CD14-positive monocyte (primary cell): ENCODE data around the gene ASB1. TPM values are rescaled to one million over a fixed set of nuclear protein-coding genes. Genes with fewer than 3 reads are reported as not detected.

ENCODE experiments used
- DNase-seq, 3 donors: peaks; one replicate each; pipeline ENCODE4 v3.0.0-alpha.2; 2011 to 2022
- H2AFZ ChIP-seq: 2 replicates; pipeline ENCODE4 v1.6.0; 2012; ENCODE audit warnings: mild to moderate bottlenecking, low read depth, low read length, inconsistent platforms; ENCODE audit not compliant: insufficient read depth, poor library complexity, severe bottlenecking
- H3K27ac ChIP-seq, 2 donors: 1 replicate in 1 of 2; 2 replicates in 1 of 2; pipeline ENCODE4 v1.5.1; 2012 to 2013; ENCODE audit warnings: low read length in 2 of 2, control low read depth in 1 of 2, inconsistent platforms in 1 of 2, low read depth in 1 of 2, mild to moderate bottlenecking in 1 of 2
- H3K27me3 ChIP-seq, 2 donors: one replicate each; pipeline versions ENCODE4 v1.6.0 to v1.6.1; 2011 to 2013; ENCODE audit warnings: low read length in 2 of 2; ENCODE audit not compliant: control insufficient read depth in 2 of 2, insufficient read depth in 2 of 2
- H3K36me3 ChIP-seq, 2 donors: replicated peaks in 1 of 2; 1 replicate in 1 of 2; 2 replicates in 1 of 2; pipeline versions ENCODE4 v1.5.1 to v1.6.1; 2012 to 2013; ENCODE audit warnings: low read length in 2 of 2, control low read depth in 1 of 2, inconsistent platforms in 1 of 2, mild to moderate bottlenecking in 1 of 2; ENCODE audit not compliant: insufficient read depth in 2 of 2, control insufficient read depth in 1 of 2
- H3K4me1 ChIP-seq, 2 donors: 1 replicate in 1 of 2; 2 replicates in 1 of 2; pipeline versions ENCODE4 v1.5.1 to v1.6.1; 2012 to 2013; ENCODE audit warnings: low read length in 2 of 2, control low read depth in 1 of 2, inconsistent platforms in 1 of 2, mild to moderate bottlenecking in 1 of 2, moderate library complexity in 1 of 2; ENCODE audit not compliant: insufficient read depth in 2 of 2, control insufficient read depth in 1 of 2
- H3K4me2 ChIP-seq: replicated peaks from 2 replicates; pipeline ENCODE3; 2012; ENCODE audit warnings: low read length, moderate library complexity, mild to moderate bottlenecking; ENCODE audit not compliant: poor library complexity, severe bottlenecking; ENCODE audit errors: extremely low read depth
- H3K4me3 ChIP-seq, 3 experiments: fragments of 200-600 bp in 1 of 3; sonication (generic) in 1 of 3; replicated peaks in 1 of 3; 1 replicate in 2 of 3; 2 replicates in 1 of 3; pipeline ENCODE4 v1.5.1; 2011 to 2013; ENCODE audit warnings: low read length in 3 of 3, mild to moderate bottlenecking in 3 of 3, control low read depth in 2 of 3, low read depth in 2 of 3, inconsistent platforms in 1 of 3, moderate library complexity in 1 of 3
- H3K79me2 ChIP-seq: 2 replicates; pipeline ENCODE4 v1.6.0; 2012; ENCODE audit warnings: mild to moderate bottlenecking, control low read depth, inconsistent platforms, low read length, moderate library complexity; ENCODE audit not compliant: insufficient read depth
- H3K9ac ChIP-seq: 2 replicates; pipeline ENCODE4 v1.6.0; 2017; ENCODE audit warnings: low read length, mild to moderate bottlenecking; ENCODE audit not compliant: insufficient read depth, poor library complexity, severe bottlenecking
- H3K9me3 ChIP-seq, 2 donors: replicated peaks in 1 of 2; 1 replicate in 1 of 2; 2 replicates in 1 of 2; pipeline versions ENCODE4 v1.5.1 to v1.6.1; 2012 to 2013; ENCODE audit warnings: low read length in 2 of 2, control low read depth in 1 of 2; ENCODE audit not compliant: control insufficient read depth in 1 of 2, insufficient read depth in 1 of 2
- H4K20me1 ChIP-seq: 2 replicates; pipeline ENCODE4 v1.6.0; 2012; ENCODE audit warnings: mild to moderate bottlenecking, low read length, control low read depth, moderate library complexity; ENCODE audit not compliant: insufficient read depth
- H3K27ac Mint-ChIP-seq, 7 donors: one replicate each; pipeline ENCODE4 v1.8.0; 2020; ENCODE audit warnings: mild to moderate bottlenecking in 7 of 7, mixed read lengths in 7 of 7, moderate library complexity in 6 of 7, inconsistent platforms in 2 of 7
- H3K27me3 Mint-ChIP-seq, 3 donors: one replicate each; pipeline ENCODE4 v1.8.0; 2021 to 2022; ENCODE audit warnings: low read depth in 3 of 3, mild to moderate bottlenecking in 3 of 3, mixed read lengths in 3 of 3, moderate library complexity in 3 of 3, inconsistent platforms in 1 of 3
- H3K36me3 Mint-ChIP-seq, 2 donors: one replicate each; pipeline ENCODE4 v1.8.0; 2020; ENCODE audit warnings: mixed read lengths in 2 of 2, inconsistent platforms in 1 of 2, mild to moderate bottlenecking in 1 of 2
- H3K4me1 Mint-ChIP-seq: one replicate; pipeline ENCODE4 v1.8.0; 2020; ENCODE audit warnings: mild to moderate bottlenecking, mixed read lengths
- H3K4me3 Mint-ChIP-seq, 2 donors: one replicate each; pipeline ENCODE4 v1.8.0; 2020; ENCODE audit warnings: mild to moderate bottlenecking in 2 of 2, mixed read lengths in 2 of 2, moderate library complexity in 1 of 2
- H3K9me3 Mint-ChIP-seq, 7 donors: one replicate each; pipeline ENCODE4 v1.8.0; 2020 to 2022; ENCODE audit warnings: mixed read lengths in 7 of 7, mild to moderate bottlenecking in 6 of 7, moderate library complexity in 6 of 7, inconsistent platforms in 2 of 7
- CTCF ChIP-seq: fragments of 200-600 bp; IDR thresholded peaks from one replicate; pipeline ENCODE4 v1.8.0; 2022; ENCODE audit warnings: antibody characterized with exemption, mild to moderate bottlenecking
- WGBS: methylation state at CpG from one replicate; pipeline ENCODE4 v1.1.5; 2013; ENCODE audit warnings: missing lambda C conversion rate; ENCODE audit not compliant: insufficient coverage; 5-methylcytosine and 5-hydroxymethylcytosine counted together
- intact Hi-C, 2 donors: fragments of 100-400 bp; cut with micrococcal nuclease; formaldehyde crosslinking; loops; one replicate each; pipeline versions ENCODE4 v1.15.0 to v1.15.1; 2023
- polyA plus RNA-seq, 3 donors: library from polyadenylated mRNA; depleted of rRNA in 1 of 3; unstranded in 2 of 3; stranded (reverse) in 1 of 3; fragments of 300-500 nt in 2 of 3; fragments of >200 nt in 1 of 3; fragmentation: Illumina TruSeq in 2 of 3; gene quantifications; 1 replicate in 2 of 3; 2 replicates in 1 of 3; pipeline ENCODE4 v1.2.3, GENCODE V29; 2012 to 2021

The ASB1 gene
- polyA plus RNA-seq, 3 donors: 15.1 to 22.0 (median 16.0) TPM

- Mint-ChIP-seq H3K36me3 (peaks cover 0 to 4% of the 10 kb centered on the region in 2 donors), H3K27ac (no peak overlapping the region), H3K9me3 (peaks cover 9 to 13% (median 11%) of the 10 kb centered on the region in 7 donors), H3K4me1 (peaks cover 2% of the 10 kb centered on the region), H3K27me3 (peaks cover 0 to 4% (median 0%) of the 10 kb centered on the region in 3 donors), H3K4me3 (no peak overlapping the region)
- H3K9ac ChIP-seq: no peak overlapping the region
- DNase-seq: no peak
- no peaks in the 10 kb centered on the region for H3K79me2 ChIP-seq
- H4K20me1 ChIP-seq: no peaks in the 10 kb centered on the region
- no peak overlapping the region for H3K27ac ChIP-seq
- 100% methylated on average over 1 of the region's 2 CpGs for WGBS
- no peaks in the 10 kb centered on the region for H3K27me3 ChIP-seq
- peaks cover 8 to 16% of the 10 kb centered on the region in 2 donors for H3K9me3 ChIP-seq
- H3K4me1 ChIP-seq: no peaks in the 10 kb centered on the region
- intact Hi-C loops: no loop called here
- no peak overlapping the region for H3K4me3 ChIP-seq
- no peak for TF ChIP-seq CTCF
- no peaks in the 10 kb centered on the region for H3K36me3 ChIP-seq
- H2AFZ ChIP-seq: no peak overlapping the region
- H3K4me2 ChIP-seq: no peak overlapping the region
Measured at GRCh38 chr2:238418999-238419546, 7.7 kb upstream of the ASB1 start.

GRCh38 chr2:238420442-238420841, 6.3 kb upstream of the ASB1 start:
- no peak overlapping the region for H3K9ac ChIP-seq
- no peak for TF ChIP-seq CTCF
- H3K27me3 ChIP-seq: no peaks in the 10 kb centered on the region
- Mint-ChIP-seq H3K36me3 (peaks cover 1 to 4% of the 10 kb centered on the region in 2 donors), H3K27me3 (peaks cover 0 to 4% (median 3%) of the 10 kb centered on the region in 3 donors), H3K27ac (no peak overlapping the region), H3K4me1 (peaks cover 4% of the 10 kb centered on the region), H3K9me3 (peaks cover 9 to 13% (median 10%) of the 10 kb centered on the region in 7 donors), H3K4me3 (no peak overlapping the region)
- no peaks in the 10 kb centered on the region for H3K36me3 ChIP-seq
- no peak overlapping the region for H3K4me3 ChIP-seq
- intact Hi-C loops: no loop called here
- WGBS: 96% methylated on average over 4 of the region's 8 CpGs
- no peaks in the 10 kb centered on the region for H4K20me1 ChIP-seq
- H3K27ac ChIP-seq: no peak overlapping the region
- H2AFZ ChIP-seq: no peak overlapping the region
- DNase-seq: no peak
- H3K4me2 ChIP-seq: no peak overlapping the region
- no peaks in the 10 kb centered on the region for H3K4me1 ChIP-seq
- no peaks in the 10 kb centered on the region for H3K79me2 ChIP-seq
- peaks cover 8 to 9% of the 10 kb centered on the region in 2 donors for H3K9me3 ChIP-seq
